GM18499 (cell line): ENCODE data around the gene ADAMTS7.
"Not testable (repeated sequence)": the region's sequence is repeated elsewhere in the genome, so short reads cannot be mapped to it uniquely, and the experiment has no call there.

ENCODE experiments used
- ATAC-seq: cut with Tn5 transposase; IDR thresholded peaks from one replicate; pipeline ENCODE4 v1.9.1; 2021; ENCODE audit warnings: moderate number of reproducible peaks; ENCODE audit not compliant: insufficient read depth, unreplicated experiment

Gene ADAMTS7

DNA sequence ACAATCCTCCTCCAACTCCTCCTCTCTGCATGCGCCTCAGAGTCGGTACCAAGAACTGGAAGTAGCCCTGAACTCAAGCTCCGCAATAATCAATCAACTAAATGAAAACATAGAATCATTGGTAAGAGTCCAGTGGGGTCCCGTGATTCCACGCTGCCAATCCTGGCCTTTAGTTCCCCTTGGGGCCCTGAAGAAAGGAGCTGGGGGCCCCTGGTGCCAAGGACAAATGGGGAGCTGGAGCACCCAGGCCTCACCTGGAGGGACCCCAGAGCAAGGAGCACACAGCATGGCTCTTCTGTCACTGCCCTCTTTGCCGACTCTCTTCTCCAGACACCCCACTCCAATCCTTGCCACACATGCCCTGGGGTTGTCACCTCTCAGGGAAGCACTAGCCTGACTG is 80.3 kb downstream of the ADAMTS7 start:
- no peak for ATAC-seq

DNA sequence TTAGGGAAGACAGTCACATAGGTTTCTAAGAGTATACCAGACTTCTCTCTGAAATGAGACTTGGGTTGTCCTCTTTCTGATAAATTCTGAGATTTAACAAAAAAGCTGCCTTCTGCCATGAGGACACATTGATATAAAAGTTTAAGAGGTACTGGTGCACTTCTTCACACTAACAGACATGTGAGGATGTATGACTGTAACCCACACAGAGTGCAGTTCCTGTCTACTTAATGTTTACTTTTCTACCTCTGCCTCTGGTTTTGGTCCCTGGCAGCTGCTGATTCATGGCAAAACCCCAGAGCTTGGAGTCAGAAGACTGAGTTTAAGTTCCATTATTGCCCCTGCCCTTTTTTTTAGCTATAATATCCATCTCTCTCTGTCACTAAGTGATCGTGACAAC is 82.8 kb downstream of the ADAMTS7 start:
- not testable (repeated sequence) for ATAC-seq

- ATAC-seq, result no peak
These were observed 83.7 kb downstream of the ADAMTS7 start for GRCh38 chr15:78727561-78727960.

GRCh38 chr15:78726870-78727551 is 84.3 kb downstream of the ADAMTS7 start:
- no peak for ATAC-seq

DNA sequence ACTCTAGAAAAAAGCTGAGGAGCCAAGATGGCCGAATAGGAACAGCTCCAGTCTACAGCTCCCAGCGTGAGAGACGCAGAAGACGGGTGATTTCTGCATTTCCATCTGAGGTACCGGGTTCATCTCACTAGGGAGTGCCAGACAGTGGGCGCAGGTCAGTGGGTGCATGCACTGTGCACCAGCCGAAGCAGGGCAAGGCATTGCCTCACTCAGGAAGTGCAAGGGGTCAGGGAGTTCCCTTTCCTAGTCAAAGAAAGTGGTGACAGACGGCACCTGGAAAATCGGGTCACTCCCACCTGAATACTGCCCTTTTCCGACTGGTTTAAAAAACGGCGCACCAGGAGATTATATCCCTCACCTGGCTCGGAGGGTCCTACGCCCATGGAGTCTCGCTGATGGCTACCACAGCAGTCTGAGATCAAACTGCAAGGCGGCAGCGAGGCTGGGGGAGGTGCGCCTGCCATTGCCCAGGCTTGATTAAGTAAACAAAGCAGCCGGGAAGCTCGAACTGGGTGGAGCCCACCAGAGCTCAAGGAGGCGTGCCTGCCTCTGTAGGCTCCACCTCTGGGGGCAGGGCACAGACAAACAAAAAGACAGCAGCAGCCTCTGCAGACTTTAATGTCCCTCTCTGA is 91.3 kb downstream of the ADAMTS7 start:
- not testable (repeated sequence) for ATAC-seq

DNA sequence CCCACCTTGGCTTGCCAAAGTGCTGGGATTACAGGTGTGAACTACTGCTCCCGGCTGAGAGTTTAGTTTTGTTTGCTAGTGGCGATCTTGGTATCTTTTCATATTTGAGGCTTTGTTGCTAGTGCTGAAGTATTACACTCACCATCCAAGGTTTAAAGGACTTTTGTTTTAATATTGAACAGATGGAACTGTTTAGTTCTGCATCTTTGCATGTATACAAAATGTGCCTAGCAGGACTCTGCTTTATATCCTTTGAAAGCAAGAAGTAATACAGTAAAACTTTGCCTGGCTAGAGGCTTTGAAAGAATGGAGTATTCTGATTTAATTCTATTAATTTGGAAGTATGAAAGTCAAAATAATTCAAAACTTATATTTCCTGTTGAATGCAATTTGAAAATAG is 92.4 kb downstream of the ADAMTS7 start:
- ATAC-seq, result no peak

- ATAC-seq, result no peak
These were observed 93.2 kb downstream of the ADAMTS7 start for GRCh38 chr15:78717956-78718656.

GRCh38 chr15:78716651-78717050 is 94.6 kb downstream of the ADAMTS7 start:
- no peak for ATAC-seq

- no peak for ATAC-seq
These were observed 95.3 kb downstream of the ADAMTS7 start for GRCh38 chr15:78715930-78716329.

GRCh38 chr15:78715434-78715833 is 95.8 kb downstream of the ADAMTS7 start:
- no peak for ATAC-seq

GRCh38 chr15:78714890-78715289 is 96.4 kb downstream of the ADAMTS7 start:
- ATAC-seq, result no peak

- ATAC-seq, result no peak
These were observed 98.3 kb downstream of the ADAMTS7 start for GRCh38 chr15:78712797-78713515.

GRCh38 chr15:78711638-78712037 is 99.6 kb downstream of the ADAMTS7 start:
- no peak for ATAC-seq

DNA sequence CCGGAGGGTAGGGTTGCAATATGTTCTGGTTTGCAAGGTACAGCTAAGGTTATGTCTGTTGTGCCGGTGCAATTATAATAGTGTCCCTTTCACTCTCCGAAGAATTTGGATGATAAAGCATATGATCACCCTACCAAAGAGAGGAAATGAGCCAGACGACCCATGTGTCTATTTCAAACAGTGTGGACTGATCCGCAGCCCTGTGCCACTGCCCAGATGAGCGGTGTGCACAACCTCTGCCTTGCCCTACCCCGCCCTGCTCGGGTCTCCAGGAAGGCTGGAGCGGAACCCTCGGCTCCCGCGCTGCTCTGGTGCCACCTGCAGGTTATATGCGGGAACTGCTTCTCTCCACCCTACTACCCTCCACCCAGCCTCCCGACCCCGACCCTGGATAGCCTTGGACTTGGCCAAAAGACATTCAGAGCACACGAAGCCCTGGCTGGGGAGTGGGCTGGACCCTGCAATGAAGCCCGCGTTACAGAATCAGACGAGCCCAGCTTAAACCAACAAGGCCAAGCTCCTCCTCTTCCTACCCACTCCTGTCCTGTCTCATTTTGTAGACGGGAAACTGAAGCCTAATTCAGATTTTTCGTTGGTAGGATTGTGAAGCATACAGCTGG is 101.9 kb downstream of the ADAMTS7 start:
- no peak for ATAC-seq
